ENCODE measurements around the gene PPP1R15B. TPM values are rescaled to one million over a fixed set of nuclear protein-coding genes. Genes with fewer than 3 reads are reported as not detected.

PPP1R15B gene
- total RNA-seq, 1 experiment from 2014 or later, result 53.5 TPM

- no peaks in the 10 kb centered on the region for H3K79me2 ChIP-seq (ENCODE audit: low read length)
- no peaks in the 10 kb centered on the region for H4K20me1 ChIP-seq (ENCODE audit: insufficient read depth, low read depth, low read length)
- no peak overlapping the region for H3K9ac ChIP-seq (ENCODE audit: low read length)
- no peaks in the 10 kb centered on the region for H3K4me1 ChIP-seq (ENCODE audit: low read length)
- no peak for DNase-seq
- H3K9me2 ChIP-seq (replicated peaks; ENCODE audit: insufficient read depth, low read length), result no peaks in the 10 kb centered on the region
- H3K36me3 ChIP-seq (ENCODE audit: insufficient read depth, low read length), result no peaks in the 10 kb centered on the region
- no peak overlapping the region for H3K27ac ChIP-seq (ENCODE audit: low read length)
- no peak overlapping the region for H3K4me3 ChIP-seq (ENCODE audit: low read length)
- H3K27me3 ChIP-seq (ENCODE audit: low read length), result no peaks in the 10 kb centered on the region
- no peaks in the 10 kb centered on the region for H3K9me3 ChIP-seq (ENCODE audit: low read length)
- H2AFZ ChIP-seq (ENCODE audit: low read length), result no peak overlapping the region
- H3K4me2 ChIP-seq (ENCODE audit: low read depth, low read length, poor library complexity, severe bottlenecking), result no peak overlapping the region
Observed at GRCh38 chr1:204439621-204440375, 28.2 kb upstream of the PPP1R15B start.

GRCh38 chr1:204438628-204439027 is 27.0 kb upstream of the PPP1R15B start:
- H4K20me1 ChIP-seq (ENCODE audit: insufficient read depth, low read depth, low read length), result no peaks in the 10 kb centered on the region
- H3K79me2 ChIP-seq (ENCODE audit: low read length), result no peaks in the 10 kb centered on the region
- H3K9me2 ChIP-seq (replicated peaks; ENCODE audit: insufficient read depth, low read length), result no peaks in the 10 kb centered on the region
- no peaks in the 10 kb centered on the region for H3K36me3 ChIP-seq (ENCODE audit: insufficient read depth, low read length)
- no peaks in the 10 kb centered on the region for H3K4me1 ChIP-seq (ENCODE audit: low read length)
- H3K27ac ChIP-seq (ENCODE audit: low read length), result no peak overlapping the region
- no peak overlapping the region for H2AFZ ChIP-seq (ENCODE audit: low read length)
- no peaks in the 10 kb centered on the region for H3K27me3 ChIP-seq (ENCODE audit: low read length)
- no peaks in the 10 kb centered on the region for H3K9me3 ChIP-seq (ENCODE audit: low read length)
- H3K4me3 ChIP-seq (ENCODE audit: low read length), result no peak overlapping the region
- no peak overlapping the region for H3K4me2 ChIP-seq (ENCODE audit: low read depth, low read length, poor library complexity, severe bottlenecking)
- DNase-seq, result no peak
- H3K9ac ChIP-seq (ENCODE audit: low read length), result no peak overlapping the region

- no peaks in the 10 kb centered on the region for H3K27me3 ChIP-seq (ENCODE audit: low read length)
- no peak overlapping the region for H3K27ac ChIP-seq (ENCODE audit: low read length)
- no peaks in the 10 kb centered on the region for H4K20me1 ChIP-seq (ENCODE audit: insufficient read depth, low read depth, low read length)
- DNase-seq, result no peak
- H3K79me2 ChIP-seq (ENCODE audit: low read length), result no peaks in the 10 kb centered on the region
- H3K9me3 ChIP-seq (ENCODE audit: low read length), result no peaks in the 10 kb centered on the region
- H3K4me2 ChIP-seq (ENCODE audit: low read depth, low read length, poor library complexity, severe bottlenecking), result no peak overlapping the region
- no peak overlapping the region for H3K9ac ChIP-seq (ENCODE audit: low read length)
- no peaks in the 10 kb centered on the region for H3K36me3 ChIP-seq (ENCODE audit: insufficient read depth, low read length)
- H3K4me3 ChIP-seq (ENCODE audit: low read length), result no peak overlapping the region
- H3K4me1 ChIP-seq (ENCODE audit: low read length), result no peaks in the 10 kb centered on the region
- H3K9me2 ChIP-seq (replicated peaks; ENCODE audit: insufficient read depth, low read length), result no peaks in the 10 kb centered on the region
- no peak overlapping the region for H2AFZ ChIP-seq (ENCODE audit: low read length)
Observed at GRCh38 chr1:204437796-204438570, 26.4 kb upstream of the PPP1R15B start.

- Histone ChIP-seq H3K9me2 (replicated peaks; ENCODE audit: insufficient read depth, low read length) (no peaks in the 10 kb centered on the region), H3K79me2 (ENCODE audit: low read length) (no peaks in the 10 kb centered on the region), H3K4me3 (ENCODE audit: low read length) (no peak overlapping the region), H3K4me2 (ENCODE audit: low read depth, low read length, poor library complexity, severe bottlenecking) (no peak overlapping the region), H3K9me3 (ENCODE audit: low read length) (no peaks in the 10 kb centered on the region), H3K4me1 (ENCODE audit: low read length) (no peaks in the 10 kb centered on the region), H2AFZ (ENCODE audit: low read length) (no peak overlapping the region), H3K27me3 (ENCODE audit: low read length) (no peaks in the 10 kb centered on the region), H4K20me1 (ENCODE audit: insufficient read depth, low read depth, low read length) (no peaks in the 10 kb centered on the region), H3K27ac (ENCODE audit: low read length) (no peak overlapping the region), H3K9ac (ENCODE audit: low read length) (no peak overlapping the region), H3K36me3 (ENCODE audit: insufficient read depth, low read length) (no peaks in the 10 kb centered on the region)
- DNase-seq, result no peak
Observed at GRCh38 chr1:204435872-204436271, 24.3 kb upstream of the PPP1R15B start.

- H4K20me1 ChIP-seq (ENCODE audit: insufficient read depth, low read depth, low read length), result no peaks in the 10 kb centered on the region
- H3K9me2 ChIP-seq (replicated peaks; ENCODE audit: insufficient read depth, low read length), result no peaks in the 10 kb centered on the region
- H2AFZ ChIP-seq (ENCODE audit: low read length), result no peak overlapping the region
- H3K36me3 ChIP-seq (ENCODE audit: insufficient read depth, low read length), result no peaks in the 10 kb centered on the region
- DNase-seq, result peak; percentile 48
- no peaks in the 10 kb centered on the region for H3K9me3 ChIP-seq (ENCODE audit: low read length)
- H3K9ac ChIP-seq (ENCODE audit: low read length), result no peak overlapping the region
- no peak overlapping the region for H3K4me3 ChIP-seq (ENCODE audit: low read length)
- H3K27me3 ChIP-seq (ENCODE audit: low read length), result no peaks in the 10 kb centered on the region
- no peak overlapping the region for H3K27ac ChIP-seq (ENCODE audit: low read length)
- no peaks in the 10 kb centered on the region for H3K79me2 ChIP-seq (ENCODE audit: low read length)
- no peaks in the 10 kb centered on the region for H3K4me1 ChIP-seq (ENCODE audit: low read length)
- no peak overlapping the region for H3K4me2 ChIP-seq (ENCODE audit: low read depth, low read length, poor library complexity, severe bottlenecking)
Observed at GRCh38 chr1:204435381-204435831, 23.8 kb upstream of the PPP1R15B start.

- Histone ChIP-seq H3K27me3 (ENCODE audit: low read length) (no peaks in the 10 kb centered on the region), H3K79me2 (ENCODE audit: low read length) (no peaks in the 10 kb centered on the region), H4K20me1 (ENCODE audit: insufficient read depth, low read depth, low read length) (no peaks in the 10 kb centered on the region), H3K4me1 (ENCODE audit: low read length) (no peaks in the 10 kb centered on the region), H2AFZ (ENCODE audit: low read length) (no peak overlapping the region), H3K9me2 (replicated peaks; ENCODE audit: insufficient read depth, low read length) (no peaks in the 10 kb centered on the region), H3K4me3 (ENCODE audit: low read length) (no peak overlapping the region), H3K36me3 (ENCODE audit: insufficient read depth, low read length) (no peaks in the 10 kb centered on the region), H3K9me3 (ENCODE audit: low read length) (no peaks in the 10 kb centered on the region), H3K4me2 (ENCODE audit: low read depth, low read length, poor library complexity, severe bottlenecking) (no peak overlapping the region), H3K27ac (ENCODE audit: low read length) (no peak overlapping the region), H3K9ac (ENCODE audit: low read length) (no peak overlapping the region)
- no peak for DNase-seq
Observed at GRCh38 chr1:204434116-204434755, 22.6 kb upstream of the PPP1R15B start.

- Histone ChIP-seq H3K9ac (ENCODE audit: low read length) (no peak overlapping the region), H3K27ac (ENCODE audit: low read length) (no peak overlapping the region), H4K20me1 (ENCODE audit: insufficient read depth, low read depth, low read length) (no peaks in the 10 kb centered on the region), H3K4me2 (ENCODE audit: low read depth, low read length, poor library complexity, severe bottlenecking) (no peak overlapping the region), H3K4me3 (ENCODE audit: low read length) (no peak overlapping the region), H3K36me3 (ENCODE audit: insufficient read depth, low read length) (no peaks in the 10 kb centered on the region), H3K4me1 (ENCODE audit: low read length) (no peaks in the 10 kb centered on the region), H3K9me2 (replicated peaks; ENCODE audit: insufficient read depth, low read length) (no peaks in the 10 kb centered on the region), H3K79me2 (ENCODE audit: low read length) (no peaks in the 10 kb centered on the region), H3K27me3 (ENCODE audit: low read length) (no peaks in the 10 kb centered on the region), H3K9me3 (ENCODE audit: low read length) (no peaks in the 10 kb centered on the region), H2AFZ (ENCODE audit: low read length) (no peak overlapping the region)
- DNase-seq, result no peak
Observed at GRCh38 chr1:204432708-204433107, 21.1 kb upstream of the PPP1R15B start.
